ENCODE results near the gene RNASE11. TPM values are rescaled to one million over a fixed set of nuclear protein-coding genes. Genes with fewer than 3 reads are reported as not detected.

RNASE11 gene
- total RNA-seq, 1 experiment from 2014 or later, result not detected

DNA sequence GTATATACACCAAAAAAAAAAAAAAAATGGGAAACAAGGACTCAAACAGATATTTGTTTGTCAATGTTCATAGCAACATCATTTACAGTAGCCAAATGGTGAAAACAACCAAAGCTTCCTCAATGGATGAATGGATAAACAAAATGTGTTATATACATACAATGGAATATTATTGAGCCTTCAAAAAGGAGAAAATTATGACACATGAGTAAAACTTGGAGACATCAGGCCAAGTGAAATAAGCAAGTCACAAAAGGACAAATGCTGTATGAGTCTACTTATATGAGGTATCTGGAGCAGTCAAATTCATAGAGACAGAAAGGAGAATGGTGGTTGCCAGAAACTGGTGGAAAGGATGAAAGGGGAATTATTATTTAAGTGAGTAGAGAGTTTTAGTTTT, 34.8 kb downstream of the RNASE11 start:
- Histone ChIP-seq H3K4me1 (ENCODE audit: insufficient read depth, low read length) (peaks cover 4% of the 10 kb centered on the region; the same call in 1 of the 2 replicates), H3K9me3 (ENCODE audit: control insufficient read depth, low read depth, low read length) (no peaks in the 10 kb centered on the region), H3T11ph (ENCODE audit: low read length) (no peak overlapping the region), H3K18ac (ENCODE audit: insufficient read length, low read depth, low read length) (no peak overlapping the region), H3K79me2 (ENCODE audit: insufficient read depth, low read length) (no peaks in the 10 kb centered on the region), H2AK5ac (ENCODE audit: insufficient read length, low read length) (no peak overlapping the region), H3K14ac (ENCODE audit: insufficient read depth, low read length) (no peak overlapping the region), H3K56ac (ENCODE audit: insufficient read length, low read depth, low read length) (no peak overlapping the region), H4K20me1 (ENCODE audit: control insufficient read depth, insufficient read depth, insufficient read length) (no peaks in the 10 kb centered on the region), H3K23ac (ENCODE audit: insufficient read length, low read depth, low read length) (no peak overlapping the region), H4K8ac (replicated peaks; ENCODE audit: insufficient read length, low read depth, low read length) (no peak overlapping the region), H4K5ac (ENCODE audit: insufficient read length, low read depth, low read length) (no peak overlapping the region), H2BK20ac (ENCODE audit: low read depth, low read length, poor library complexity, severe bottlenecking) (no peak overlapping the region), H2BK5ac (ENCODE audit: insufficient read length, low read length) (no peak overlapping the region), H2AFZ (ENCODE audit: low read length) (no peak overlapping the region), H3K4me2 (ENCODE audit: insufficient read depth, insufficient read length, low read length) (no peak overlapping the region), H2BK15ac (ENCODE audit: low read depth, low read length) (no peak overlapping the region), H3K27me3 (ENCODE audit: insufficient read depth, low read length) (no peaks in the 10 kb centered on the region), H2BK120ac (ENCODE audit: low read depth, low read length, poor library complexity, severe bottlenecking) (no peak overlapping the region), H3K23me2 (ENCODE audit: insufficient read length, low read depth, low read length, poor library complexity, severe bottlenecking) (no peaks in the 10 kb centered on the region), H3K79me1 (ENCODE audit: insufficient read depth, low read depth, low read length, poor library complexity, severe bottlenecking) (no peaks in the 10 kb centered on the region), H3K4ac (ENCODE audit: low read depth, low read length) (no peak overlapping the region), H3K27ac (ENCODE audit: insufficient read length, low read depth, low read length) (no peak overlapping the region), H2BK12ac (ENCODE audit: insufficient read length, low read depth, low read length) (no peak overlapping the region), H4K91ac (ENCODE audit: insufficient read length, low read depth, low read length) (no peak overlapping the region), H3K9ac (ENCODE audit: extremely low read depth, insufficient read length, low read length) (no peak overlapping the region)
- H3K4me1 Mint-ChIP-seq, result peaks cover 21 to 24% of the 10 kb centered on the region in 2 experiments
- no peaks in the 10 kb centered on the region for H3K9me3 Mint-ChIP-seq
- no peaks in the 10 kb centered on the region for H3K27me3 Mint-ChIP-seq (ENCODE audit: low read depth)
- no peak overlapping the region for H3K4me3 Mint-ChIP-seq
- DNase-seq, result no peak
- H3K36me3 Mint-ChIP-seq (ENCODE audit: insufficient read depth in 1 of 3, low read depth in 3 of 3), result no peaks in the 10 kb centered on the region
- H3K27ac Mint-ChIP-seq, result no peak overlapping the region
- TF ChIP-seq, protein P1, sequence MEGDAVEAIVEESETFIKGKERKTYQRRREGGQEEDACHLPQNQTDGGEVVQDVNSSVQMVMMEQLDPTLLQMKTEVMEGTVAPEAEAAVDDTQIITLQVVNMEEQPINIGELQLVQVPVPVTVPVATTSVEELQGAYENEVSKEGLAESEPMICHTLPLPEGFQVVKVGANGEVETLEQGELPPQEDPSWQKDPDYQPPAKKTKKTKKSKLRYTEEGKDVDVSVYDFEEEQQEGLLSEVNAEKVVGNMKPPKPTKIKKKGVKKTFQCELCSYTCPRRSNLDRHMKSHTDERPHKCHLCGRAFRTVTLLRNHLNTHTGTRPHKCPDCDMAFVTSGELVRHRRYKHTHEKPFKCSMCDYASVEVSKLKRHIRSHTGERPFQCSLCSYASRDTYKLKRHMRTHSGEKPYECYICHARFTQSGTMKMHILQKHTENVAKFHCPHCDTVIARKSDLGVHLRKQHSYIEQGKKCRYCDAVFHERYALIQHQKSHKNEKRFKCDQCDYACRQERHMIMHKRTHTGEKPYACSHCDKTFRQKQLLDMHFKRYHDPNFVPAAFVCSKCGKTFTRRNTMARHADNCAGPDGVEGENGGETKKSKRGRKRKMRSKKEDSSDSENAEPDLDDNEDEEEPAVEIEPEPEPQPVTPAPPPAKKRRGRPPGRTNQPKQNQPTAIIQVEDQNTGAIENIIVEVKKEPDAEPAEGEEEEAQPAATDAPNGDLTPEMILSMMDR (conservative IDR thresholded peaks at IDR 0.05), result no peak
